HepG2 (cell line): Measurements from ENCODE around the gene ESYT1. TPM values are rescaled to one million over a fixed set of nuclear protein-coding genes. Genes with fewer than 3 reads are reported as not detected.
A peak's percentile ranks its signal among the peaks of the same experiment; 100 is the strongest.

Source experiments
- BRD4 ChIP-seq: sonication (generic); formaldehyde crosslinking; IDR thresholded peaks from 2 replicates; pipeline ENCODE4 v1.4.0; 2020; ENCODE audit warnings: missing genetic modification reagents
- CREM ChIP-seq, 2 experiments: sonication (generic) in 1 of 2; formaldehyde crosslinking in 1 of 2; IDR thresholded peaks; 2 replicates each; pipeline versions ENCODE4 v1.4.0 to v1.6.1; 2016 to 2020; ENCODE audit warnings: antibody characterized with exemption in 1 of 2, mild to moderate bottlenecking in 1 of 2, missing genetic modification reagents in 1 of 2
- HNRNPLL ChIP-seq: fragments of 200-400 bp; formaldehyde crosslinking; IDR thresholded peaks from 2 replicates; pipeline ENCODE4 v1.6.1; 2017; ENCODE audit warnings: mild to moderate bottlenecking, low read depth, low read length; ENCODE audit not compliant: poor library complexity, severe bottlenecking
- HOXA9 ChIP-seq: sonication (generic); formaldehyde crosslinking; IDR thresholded peaks from 2 replicates; pipeline ENCODE4 v1.8.1; 2022; ENCODE audit warnings: missing genetic modification reagents, mild to moderate bottlenecking, moderate library complexity, borderline replicate concordance
- KDM5B ChIP-seq: sonication (generic); formaldehyde crosslinking; IDR thresholded peaks from 2 replicates; pipeline ENCODE4 v1.4.0; 2020; ENCODE audit warnings: missing genetic modification reagents, mild to moderate bottlenecking, borderline replicate concordance
- KLF16 ChIP-seq, 2 experiments: sonication (generic) in 1 of 2; formaldehyde crosslinking in 1 of 2; IDR thresholded peaks; 2 replicates each; pipeline versions ENCODE4 v1.6.1 to v1.8.0; 2016 to 2023; ENCODE audit warnings: missing genetic modification reagents in 2 of 2, missing compliant biosample characterization in 1 of 2
- KMT2A ChIP-seq: sonication (generic); formaldehyde crosslinking; IDR thresholded peaks from 2 replicates; pipeline ENCODE4 v1.4.0; 2020; ENCODE audit warnings: missing genetic modification reagents
- NBN ChIP-seq: fragments of 450-650 bp; conservative IDR thresholded peaks from 2 replicates; pipeline ENCODE4 v1.6.1; 2017
- NFKBIZ ChIP-seq: IDR thresholded peaks from 2 replicates; pipeline ENCODE4 v1.6.1; 2018; ENCODE audit warnings: missing genetic modification reagents, missing compliant biosample characterization
- PAWR ChIP-seq: sonication (generic); formaldehyde crosslinking; IDR thresholded peaks from 2 replicates; pipeline ENCODE4 v1.4.0; 2020; ENCODE audit warnings: missing genetic modification reagents, mild to moderate bottlenecking, borderline replicate concordance
- SNAPC2 ChIP-seq: sonication (generic); formaldehyde crosslinking; IDR thresholded peaks from 2 replicates; pipeline ENCODE4 v1.8.1; 2022; ENCODE audit warnings: mild to moderate bottlenecking, missing genetic modification reagents
- SP4 ChIP-seq: sonication (generic); formaldehyde crosslinking; IDR thresholded peaks from 2 replicates; pipeline ENCODE4 v1.8.1; 2023; ENCODE audit warnings: mild to moderate bottlenecking, missing genetic modification reagents
- ZBTB7B ChIP-seq: sonication (generic); formaldehyde crosslinking; IDR thresholded peaks from 2 replicates; pipeline ENCODE4 v1.4.0; 2020; ENCODE audit warnings: missing genetic modification reagents
- ZFP90 ChIP-seq: sonication (generic); formaldehyde crosslinking; IDR thresholded peaks from 2 replicates; pipeline ENCODE4 v1.8.0; 2022; ENCODE audit warnings: missing genetic modification reagents, mild to moderate bottlenecking, inconsistent platforms, borderline replicate concordance
- ZNF180 ChIP-seq: sonication (generic); formaldehyde crosslinking; IDR thresholded peaks from 2 replicates; pipeline ENCODE4 v1.4.0; 2020; ENCODE audit warnings: low read depth, missing genetic modification reagents, borderline replicate concordance
- ZNF720 ChIP-seq: sonication (generic); formaldehyde crosslinking; IDR thresholded peaks from 2 replicates; pipeline ENCODE4 v1.4.0; 2020; ENCODE audit warnings: missing genetic modification reagents
- ZNF841 ChIP-seq: sonication (generic); formaldehyde crosslinking; IDR thresholded peaks from 2 replicates; pipeline ENCODE4 v1.8.1; 2023; ENCODE audit warnings: missing genetic modification reagents, borderline replicate concordance
- polyA plus RNA-seq, 8 experiments: library from polyadenylated mRNA; depleted of rRNA in 3 of 8; stranded (reverse) in 7 of 8; unstranded in 1 of 8; fragments of >200 nt; fragmentation: Illumina TruSeq in 4 of 8; extraction: Trizol in 4 of 8; gene quantifications; 2 replicates each; pipeline versions ENCODE4 v1.2.1 to v1.2.3, GENCODE V29; 2011 to 2016; ENCODE audit warnings: low read depth in 4 of 8, missing spikeins in 1 of 8, mixed read lengths in 1 of 8; ENCODE audit not compliant: insufficient read depth in 1 of 8
- total RNA-seq, 5 experiments: library from RNA; depleted of rRNA; stranded (reverse); fragments of >200 nt; fragmentation: Illumina TruSeq; extraction: Trizol; gene quantifications; 2 replicates each; pipeline ENCODE4 v1.2.3, GENCODE V29; 2016; ENCODE audit warnings: low read depth in 1 of 5
- TF ChIP-seq, protein P1 (sequence below): IDR thresholded peaks from 2 replicates; pipeline ENCODE4 v1.6.1; 2016; ENCODE audit warnings: low read depth, borderline replicate concordance
- TF ChIP-seq, protein P2 (sequence below): sonication (generic); formaldehyde crosslinking; IDR thresholded peaks from 2 replicates; pipeline ENCODE4 v1.8.1; 2023; ENCODE audit warnings: mild to moderate bottlenecking, inconsistent platforms, moderate library complexity, missing genetic modification reagents, borderline replicate concordance
- TF ChIP-seq, protein P3 (sequence below): fragments of 450-650 bp; IDR thresholded peaks from 2 replicates; pipeline ENCODE4 v1.6.1; 2017
- TF ChIP-seq, protein P4 (sequence below): sonication (generic); formaldehyde crosslinking; IDR thresholded peaks from 2 replicates; pipeline ENCODE4 v1.5.1; 2020; ENCODE audit warnings: missing genetic modification reagents, mild to moderate bottlenecking, borderline replicate concordance
- TF ChIP-seq, protein P5 (sequence below): IDR thresholded peaks from 2 replicates; pipeline ENCODE4 v1.6.1; 2016; ENCODE audit warnings: missing biosample characterization, missing genetic modification reagents, low read depth

Gene ESYT1
- total and polyA plus RNA-seq, 2 of the 13 experiments (the other 11 are each of a cell fraction or from before 2014, with no cell fraction given) = 66.9 to 71.0 TPM

DNA sequence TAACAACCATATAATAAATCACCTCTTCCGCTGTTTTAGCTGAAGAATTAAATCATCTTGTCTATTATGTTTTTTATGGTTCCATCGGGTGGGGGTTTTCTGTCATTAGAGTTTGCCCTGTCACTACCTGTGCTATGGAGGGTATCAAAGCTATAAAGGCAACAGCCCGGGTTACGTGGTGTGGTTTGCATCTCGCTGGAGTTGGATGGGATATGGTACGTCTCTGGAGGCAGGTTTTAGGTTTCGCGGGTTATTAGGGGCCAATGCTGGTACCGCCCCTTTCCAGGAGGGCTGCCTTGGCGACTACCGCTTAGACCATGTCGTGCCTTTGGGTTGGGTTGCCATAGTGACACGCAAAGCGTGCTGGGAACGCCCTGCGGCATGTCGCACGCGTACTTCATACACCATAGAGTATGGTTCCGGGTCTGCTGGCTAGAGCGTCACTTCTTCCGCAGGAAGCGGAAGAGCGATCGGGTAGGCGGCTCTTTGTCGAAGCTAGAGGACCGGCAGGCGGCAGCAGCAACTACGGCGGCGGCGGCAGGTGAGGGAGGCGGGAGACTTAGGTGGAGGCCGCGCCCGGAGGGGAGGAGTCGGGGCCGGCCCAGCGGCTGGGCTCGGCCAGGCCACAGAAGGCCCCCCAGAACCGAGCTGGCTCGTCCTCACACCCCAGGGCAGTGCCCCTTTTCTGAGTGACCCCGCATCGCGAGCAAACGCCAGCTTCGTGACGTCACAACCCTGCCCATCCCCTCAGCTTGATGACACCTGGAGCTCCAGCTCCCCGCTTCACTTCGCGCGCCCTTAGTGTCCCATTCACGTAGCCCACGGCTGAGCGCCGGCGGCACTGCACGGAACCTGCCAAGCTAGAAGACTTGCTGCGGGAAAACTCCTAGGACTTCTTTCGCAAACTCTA is 10.0 kb upstream of the ESYT1 start, which contains the start of gene ZC3H10 (continued):
- TF ChIP-seq, protein P1, sequence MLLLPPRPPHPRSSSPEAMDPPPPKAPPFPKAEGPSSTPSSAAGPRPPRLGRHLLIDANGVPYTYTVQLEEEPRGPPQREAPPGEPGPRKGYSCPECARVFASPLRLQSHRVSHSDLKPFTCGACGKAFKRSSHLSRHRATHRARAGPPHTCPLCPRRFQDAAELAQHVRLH (CRISPR knock-in tag) = peak; percentile 89; the same call in 1 of the 2 replicates
- no peak for TF ChIP-seq ZNF720 (CRISPR knock-in tag)
- TF ChIP-seq KDM5B (CRISPR knock-in tag) = no peak; the same call in 1 of the 2 replicates
- peak; percentile 33; the same call in 1 of the 2 replicates for TF ChIP-seq BRD4 (CRISPR knock-in tag)
- no peak for TF ChIP-seq PAWR
- TF ChIP-seq, protein P2, sequence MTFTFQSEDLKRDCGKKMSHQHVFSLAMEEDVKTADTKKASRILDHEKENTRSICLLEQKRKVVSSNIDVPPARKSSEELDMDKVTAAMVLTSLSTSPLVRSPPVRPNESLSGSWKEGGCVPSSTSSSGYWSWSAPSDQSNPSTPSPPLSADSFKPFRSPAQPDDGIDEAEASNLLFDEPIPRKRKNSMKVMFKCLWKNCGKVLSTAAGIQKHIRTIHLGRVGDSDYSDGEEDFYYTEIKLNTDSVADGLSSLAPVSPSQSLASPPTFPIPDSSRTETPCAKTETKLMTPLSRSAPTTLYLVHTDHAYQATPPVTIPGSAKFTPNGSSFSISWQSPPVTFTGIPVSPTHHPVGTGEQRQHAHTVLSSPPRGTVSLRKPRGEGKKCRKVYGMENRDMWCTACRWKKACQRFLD (CRISPR knock-in tag) = no peak
- TF ChIP-seq SNAPC2 = 0 out of 2 replicates have a peak, but pooled peaks have one; percentile 53
- TF ChIP-seq HNRNPLL = peak; percentile 92
- TF ChIP-seq ZBTB7B = 0 out of 2 replicates have a peak, but pooled peaks have one; percentile 34
- TF ChIP-seq ZFP90 (CRISPR knock-in tag) = peak; percentile 43; the same call in 1 of the 2 replicates
- TF ChIP-seq, protein P3, sequence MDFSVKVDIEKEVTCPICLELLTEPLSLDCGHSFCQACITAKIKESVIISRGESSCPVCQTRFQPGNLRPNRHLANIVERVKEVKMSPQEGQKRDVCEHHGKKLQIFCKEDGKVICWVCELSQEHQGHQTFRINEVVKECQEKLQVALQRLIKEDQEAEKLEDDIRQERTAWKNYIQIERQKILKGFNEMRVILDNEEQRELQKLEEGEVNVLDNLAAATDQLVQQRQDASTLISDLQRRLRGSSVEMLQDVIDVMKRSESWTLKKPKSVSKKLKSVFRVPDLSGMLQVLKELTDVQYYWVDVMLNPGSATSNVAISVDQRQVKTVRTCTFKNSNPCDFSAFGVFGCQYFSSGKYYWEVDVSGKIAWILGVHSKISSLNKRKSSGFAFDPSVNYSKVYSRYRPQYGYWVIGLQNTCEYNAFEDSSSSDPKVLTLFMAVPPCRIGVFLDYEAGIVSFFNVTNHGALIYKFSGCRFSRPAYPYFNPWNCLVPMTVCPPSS = no peak
- TF ChIP-seq NFKBIZ (CRISPR knock-in tag) = no peak
- TF ChIP-seq CREM (IDR thresholded peaks at IDR 0.05) = peak; percentile 93
- TF ChIP-seq CREM (CRISPR knock-in tag; IDR thresholded peaks at IDR 0.05) = no peak
- no peak for TF ChIP-seq ZNF841 (CRISPR knock-in tag)
- TF ChIP-seq SP4 (CRISPR knock-in tag) = peak; percentile 93
- no peak for TF ChIP-seq NBN
- TF ChIP-seq, protein P4, sequence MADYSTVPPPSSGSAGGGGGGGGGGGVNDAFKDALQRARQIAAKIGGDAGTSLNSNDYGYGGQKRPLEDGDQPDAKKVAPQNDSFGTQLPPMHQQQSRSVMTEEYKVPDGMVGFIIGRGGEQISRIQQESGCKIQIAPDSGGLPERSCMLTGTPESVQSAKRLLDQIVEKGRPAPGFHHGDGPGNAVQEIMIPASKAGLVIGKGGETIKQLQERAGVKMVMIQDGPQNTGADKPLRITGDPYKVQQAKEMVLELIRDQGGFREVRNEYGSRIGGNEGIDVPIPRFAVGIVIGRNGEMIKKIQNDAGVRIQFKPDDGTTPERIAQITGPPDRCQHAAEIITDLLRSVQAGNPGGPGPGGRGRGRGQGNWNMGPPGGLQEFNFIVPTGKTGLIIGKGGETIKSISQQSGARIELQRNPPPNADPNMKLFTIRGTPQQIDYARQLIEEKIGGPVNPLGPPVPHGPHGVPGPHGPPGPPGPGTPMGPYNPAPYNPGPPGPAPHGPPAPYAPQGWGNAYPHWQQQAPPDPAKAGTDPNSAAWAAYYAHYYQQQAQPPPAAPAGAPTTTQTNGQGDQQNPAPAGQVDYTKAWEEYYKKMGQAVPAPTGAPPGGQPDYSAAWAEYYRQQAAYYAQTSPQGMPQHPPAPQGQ = peak; percentile 62; the same call in 1 of the 2 replicates
- TF ChIP-seq ZNF180 (CRISPR knock-in tag) = no peak
- TF ChIP-seq KLF16 (CRISPR knock-in tag; IDR thresholded peaks at IDR 0.05) = peak in 1 of 2 experiments; percentile 88; a peak in 2 of 4 replicates
- TF ChIP-seq HOXA9 (CRISPR knock-in tag) = no peak
- TF ChIP-seq, protein P5, sequence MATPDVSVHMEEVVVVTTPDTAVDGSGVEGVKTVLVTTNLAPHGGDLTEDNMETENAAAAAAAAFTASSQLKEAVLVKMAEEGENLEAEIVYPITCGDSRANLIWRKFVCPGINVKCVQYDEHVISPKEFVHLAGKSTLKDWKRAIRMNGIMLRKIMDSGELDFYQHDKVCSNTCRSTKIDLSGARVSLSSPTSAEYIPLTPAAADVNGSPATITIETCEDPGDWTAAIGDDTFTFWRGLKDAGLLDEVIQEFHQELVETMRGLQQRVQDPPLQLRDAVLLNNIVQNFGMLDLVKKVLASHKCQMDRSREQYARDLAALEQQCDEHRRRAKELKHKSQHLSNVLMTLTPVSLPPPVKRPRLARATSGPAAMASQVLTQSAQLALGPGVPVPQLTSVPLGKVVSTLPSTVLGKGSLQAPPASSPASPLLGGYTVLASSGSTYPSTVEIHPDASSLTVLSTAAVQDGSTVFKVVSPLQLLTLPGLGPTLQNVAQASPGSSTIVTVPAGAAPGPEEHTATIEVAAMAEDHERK (CRISPR knock-in tag) = peak; percentile 84
- peak; percentile 3; the same call in 1 of the 2 replicates for TF ChIP-seq KMT2A (CRISPR knock-in tag)
